Erythroblast (primary cell): ENCODE measurements around the gene NRXN3.

Experiments used
- GATA1 ChIP-seq: IDR thresholded peaks from 2 replicates; pipeline ENCODE4 v1.6.1; 2011; ENCODE audit warnings: low read depth, mild to moderate bottlenecking, control low read depth, low read length, moderate library complexity
- POLR2A ChIP-seq: IDR thresholded peaks from 2 replicates; pipeline ENCODE4 v1.6.1; 2011; ENCODE audit warnings: mild to moderate bottlenecking, low read length

DNA sequence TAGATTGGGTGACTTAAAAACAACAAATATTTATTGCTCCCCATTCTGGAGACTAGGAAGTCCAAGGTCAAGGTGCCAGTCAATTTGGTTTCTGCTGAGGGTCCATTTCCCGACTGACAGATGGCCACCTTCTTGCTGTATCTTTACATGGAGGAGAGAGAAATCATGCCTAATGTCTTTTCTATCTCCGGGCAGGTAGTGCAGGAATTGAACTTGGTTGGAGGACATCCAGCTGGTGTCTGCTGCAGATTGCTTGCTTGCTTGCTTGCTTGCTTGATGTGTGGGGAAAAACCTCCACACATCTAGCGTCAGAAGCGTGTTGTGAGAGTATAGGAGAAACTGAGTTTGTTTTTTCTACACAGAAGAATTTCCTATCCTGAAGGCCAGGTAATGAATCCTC, 1479.7 kb downstream of the NRXN3 start:
- TF ChIP-seq POLR2A, result no peak
- no peak for TF ChIP-seq GATA1
